ENCODE data around the gene SLC35F6. TPM values are rescaled to one million over a fixed set of nuclear protein-coding genes. Genes with fewer than 3 reads are reported as not detected.
A peak's percentile ranks its signal among the peaks of the same experiment; 100 is the strongest.

Gene SLC35F6
- total RNA-seq, 1 experiment from 2014 or later = 33.9 TPM

GRCh38 chr2:26769089-26769761, 5.1 kb downstream of the SLC35F6 start:
- H3K4me2 ChIP-seq (ENCODE audit: low read length) = no peak overlapping the region
- H4K20me1 ChIP-seq (ENCODE audit: low read length) = peaks cover 24% of the 10 kb centered on the region
- CTCF ChIA-PET = no interaction called here
- H3K4me1 ChIP-seq (ENCODE audit: insufficient read depth, low read length) = peaks cover 35% of the 10 kb centered on the region
- no peak overlapping the region for H3K4me3 ChIP-seq (ENCODE audit: low read length)
- intact Hi-C loops (cut with micrococcal nuclease) = no loop called here
- DNase-seq = no peak
- no TSS peak for BruUV-seq (replicated peaks)
- no peaks in the 10 kb centered on the region for H3K9me3 ChIP-seq (ENCODE audit: low read length)
- peaks cover 3% of the 10 kb centered on the region; the same call in 1 of the 2 replicates for H3K36me3 ChIP-seq (ENCODE audit: low read depth, low read length)
- H3K27me3 ChIP-seq (ENCODE audit: low read length) = no peaks in the 10 kb centered on the region
- TF ChIP-seq EZH2phosphoT487 (IDR thresholded peaks at IDR 0.05; ENCODE audit: borderline replicate concordance, low read length) (no peak), CTCF (conservative IDR thresholded peaks at IDR 0.05; ENCODE audit: low read depth, low read length) (no peak), EZH2 (IDR thresholded peaks at IDR 0.05; ENCODE audit: low read length, unreplicated experiment) (no peak)
- no peaks in the 10 kb centered on the region for H3K9me2 ChIP-seq (replicated peaks; ENCODE audit: low read length)
- POLR2A ChIA-PET (ENCODE audit: unreplicated experiment) = no interaction called here
- no peak for ATAC-seq
- no peak overlapping the region for H3K9ac ChIP-seq (ENCODE audit: low read length)
- peaks cover 83% of the 10 kb centered on the region for H3K79me2 ChIP-seq (ENCODE audit: low read length)
- no peaks in the 10 kb centered on the region for H3F3A ChIP-seq (ENCODE audit: low read length, unreplicated experiment)
- H2AFZ ChIP-seq (ENCODE audit: low read length) = no peak overlapping the region
- no peak overlapping the region for H3K27ac ChIP-seq (ENCODE audit: low read length)

- Histone ChIP-seq H3K4me2 (ENCODE audit: low read length) (no peak overlapping the region), H3K9me3 (ENCODE audit: low read length) (no peaks in the 10 kb centered on the region), H3K9ac (ENCODE audit: low read length) (no peak overlapping the region), H3K9me2 (replicated peaks; ENCODE audit: low read length) (no peaks in the 10 kb centered on the region), H3K27ac (ENCODE audit: low read length) (no peak overlapping the region), H2AFZ (ENCODE audit: low read length) (no peak overlapping the region), H3K4me1 (ENCODE audit: insufficient read depth, low read length) (peaks cover 22% of the 10 kb centered on the region), H3K36me3 (ENCODE audit: low read depth, low read length) (peaks cover 3% of the 10 kb centered on the region; the same call in 1 of the 2 replicates), H4K20me1 (ENCODE audit: low read length) (peaks cover 24% of the 10 kb centered on the region), H3K27me3 (ENCODE audit: low read length) (no peaks in the 10 kb centered on the region), H3K4me3 (ENCODE audit: low read length) (no peak overlapping the region), H3F3A (ENCODE audit: low read length, unreplicated experiment) (no peaks in the 10 kb centered on the region), H3K79me2 (ENCODE audit: low read length) (peaks cover 65% of the 10 kb centered on the region)
- intact Hi-C loops (cut with micrococcal nuclease) = no loop called here
- TF ChIP-seq EZH2 (IDR thresholded peaks at IDR 0.05; ENCODE audit: low read length, unreplicated experiment) (no peak), EZH2phosphoT487 (IDR thresholded peaks at IDR 0.05; ENCODE audit: borderline replicate concordance, low read length) (no peak), CTCF (conservative IDR thresholded peaks at IDR 0.05; ENCODE audit: low read depth, low read length) (peak; percentile 61)
- CTCF ChIA-PET = no interaction called here
- peak; percentile 13; the same call in 1 of the 2 replicates for ATAC-seq
- peak; percentile 52 for DNase-seq
- POLR2A ChIA-PET (ENCODE audit: unreplicated experiment) = interaction anchor here (0.6 kb wide), 1 partner anchor 17 kb away, joined by 8 read pairs; no protein-coding TSS in a partner anchor
- BruUV-seq (replicated peaks) = no TSS peak
Observed at GRCh38 chr2:26770986-26771586, 7.0 kb downstream of the SLC35F6 start.
